ENCODE data around the gene TCF4.

TCF4 gene

DNA sequence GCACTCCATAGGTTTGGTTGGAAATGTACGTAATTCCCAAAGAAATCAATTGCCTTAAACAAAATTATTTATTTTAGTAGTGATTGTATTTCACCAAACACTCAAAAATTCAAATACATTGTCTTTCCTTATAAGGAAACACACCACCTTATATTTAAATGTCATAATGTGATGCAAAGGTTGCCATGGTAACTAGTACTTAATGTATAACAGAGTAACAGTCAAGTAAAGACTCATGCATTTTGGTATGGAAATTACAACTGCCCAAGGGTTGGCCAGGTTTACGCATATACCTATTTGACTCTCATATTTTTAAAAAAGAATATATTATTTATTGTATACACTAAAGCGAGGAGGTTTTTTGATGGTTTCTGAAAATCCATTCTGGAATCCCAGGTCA is 231.2 kb downstream of the TCF4 start:
- in situ Hi-C loops (cut with HindIII; ENCODE audit: low sequenced_read_pairs): no loop called here

DNA sequence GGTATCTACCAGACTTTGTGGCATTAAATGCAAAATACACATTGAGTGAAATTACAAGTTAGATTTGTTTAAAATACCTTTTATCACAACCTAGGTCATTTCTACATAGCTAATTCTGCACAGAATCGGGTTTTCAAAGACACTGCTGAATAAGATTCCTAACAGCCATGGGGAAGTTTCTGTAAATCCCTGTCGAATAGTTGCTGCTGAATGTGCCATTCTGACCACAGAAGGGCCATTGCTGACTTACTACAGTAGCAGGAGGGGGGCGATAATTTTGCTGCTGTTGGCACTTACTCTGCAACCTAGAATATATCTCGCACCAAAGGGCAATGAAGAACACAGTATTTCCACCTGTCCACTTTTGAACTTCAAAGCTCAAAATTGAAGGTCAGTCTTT is 232.8 kb downstream of the TCF4 start:
- in situ Hi-C loops (cut with HindIII; ENCODE audit: low sequenced_read_pairs): no loop called here

DNA sequence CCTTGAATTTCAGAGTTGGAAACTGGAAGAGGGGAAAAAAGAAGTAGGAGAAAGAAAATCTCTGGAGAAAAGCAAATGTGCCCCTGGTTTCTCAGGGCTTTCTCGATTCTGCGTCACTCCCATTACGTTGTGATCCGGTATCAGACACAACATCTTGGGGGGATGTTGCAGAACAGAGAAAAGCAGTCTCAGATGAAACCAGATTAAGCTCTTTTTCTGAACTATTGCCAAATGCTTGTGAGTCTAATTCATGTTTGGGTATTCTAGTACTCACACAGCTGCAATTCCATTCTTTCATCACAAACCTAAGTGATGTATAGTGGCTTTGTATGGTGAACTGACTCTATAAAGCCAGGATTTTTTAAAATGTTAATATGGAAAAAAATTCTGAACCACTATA is 233.2 kb downstream of the TCF4 start:
- in situ Hi-C loops (cut with HindIII; ENCODE audit: low sequenced_read_pairs): no loop called here

DNA sequence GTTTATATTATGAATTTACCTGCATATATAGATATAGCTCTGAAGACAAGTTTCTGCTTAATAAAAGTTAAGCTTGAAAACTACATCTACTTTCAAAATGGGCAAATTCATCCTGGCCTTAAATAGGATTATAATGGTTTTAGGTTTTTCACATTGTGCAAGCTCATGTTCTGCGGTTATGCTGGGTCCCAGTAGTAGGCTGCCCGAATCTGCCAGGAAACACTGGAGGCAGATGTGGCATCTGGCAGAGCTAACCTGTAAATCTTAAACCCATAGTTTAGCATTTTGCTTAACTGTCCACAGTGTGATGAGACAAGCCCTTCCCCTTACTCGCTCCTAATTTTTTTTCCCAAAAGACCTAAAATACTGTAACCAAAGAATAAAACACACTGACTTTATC is 234.2 kb downstream of the TCF4 start:
- in situ Hi-C loops (cut with HindIII; ENCODE audit: low sequenced_read_pairs): no loop called here

DNA sequence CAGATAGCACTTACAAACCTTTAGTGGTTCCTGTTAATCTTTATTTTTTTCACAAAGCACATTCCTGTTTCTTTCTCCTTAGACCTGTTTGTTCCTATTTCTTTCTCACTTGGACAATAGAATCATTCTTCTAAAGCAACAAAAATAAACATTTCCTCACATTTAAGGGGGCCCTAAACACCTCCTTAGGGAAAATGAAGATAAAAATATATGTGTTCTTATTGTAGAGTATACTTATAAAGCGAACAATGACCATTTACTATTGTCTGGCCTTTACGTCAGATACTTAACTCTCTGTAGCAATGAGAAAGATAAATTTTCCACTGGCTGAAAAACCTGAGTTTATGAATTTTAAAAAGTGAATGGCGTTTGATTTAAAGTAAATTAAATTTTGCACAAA is 234.6 kb downstream of the TCF4 start:
- in situ Hi-C loops (cut with HindIII; ENCODE audit: low sequenced_read_pairs): no loop called here

DNA sequence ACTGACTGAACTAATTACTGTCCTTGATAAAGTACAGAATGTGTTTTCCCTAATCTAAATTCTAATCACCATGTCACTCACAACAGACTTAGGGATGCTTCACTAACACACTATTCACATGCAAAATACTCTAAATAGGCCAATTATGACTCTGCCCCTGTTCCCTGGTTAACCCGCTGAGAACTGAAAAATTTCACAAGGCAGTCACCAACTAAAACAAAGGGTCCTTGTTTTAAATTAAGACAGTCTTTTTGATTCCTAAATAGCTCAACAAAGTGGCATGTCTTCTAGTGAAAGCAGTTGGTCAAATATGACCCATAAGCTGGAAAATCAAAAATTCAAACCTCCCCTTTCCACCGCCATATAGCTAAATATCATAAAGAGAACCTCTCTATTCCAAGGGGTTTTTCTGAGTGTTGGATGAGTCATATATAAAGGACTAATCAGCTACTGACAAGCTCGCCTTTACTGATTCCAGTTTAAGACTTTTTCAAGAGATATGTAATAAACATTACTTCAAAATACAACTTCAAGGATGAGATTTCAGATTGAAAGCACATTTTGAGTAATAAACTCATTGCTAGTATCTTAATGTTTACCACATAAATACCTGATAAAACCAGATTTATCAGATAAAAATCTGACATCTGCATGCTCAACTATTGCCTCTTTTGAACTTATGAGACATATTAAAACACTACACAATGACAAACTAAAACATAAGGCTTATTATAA is 235.8 kb downstream of the TCF4 start:
- in situ Hi-C loops (cut with HindIII; ENCODE audit: low sequenced_read_pairs): no loop called here

DNA sequence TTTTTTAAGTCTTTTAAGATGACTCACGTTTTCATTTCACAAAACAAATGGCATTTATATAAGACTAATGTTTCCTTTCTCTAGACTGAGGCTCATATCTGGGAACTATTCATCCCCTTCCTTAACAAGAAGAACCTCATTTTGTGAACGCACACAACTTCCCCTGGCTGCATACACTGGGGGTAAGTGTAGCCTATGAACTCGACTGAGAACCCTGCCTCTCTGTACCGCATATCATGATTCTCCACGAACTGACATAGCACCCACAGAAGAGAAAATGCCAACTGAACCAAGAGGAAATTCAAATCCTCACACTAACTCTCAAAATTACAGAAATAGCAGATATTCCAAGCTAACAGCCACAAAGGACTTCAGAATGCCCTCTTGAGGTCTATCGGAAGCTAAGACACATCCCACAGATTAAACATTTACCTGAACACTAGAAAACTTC is 236.7 kb downstream of the TCF4 start:
- in situ Hi-C loops (cut with HindIII; ENCODE audit: low sequenced_read_pairs): no loop called here

DNA sequence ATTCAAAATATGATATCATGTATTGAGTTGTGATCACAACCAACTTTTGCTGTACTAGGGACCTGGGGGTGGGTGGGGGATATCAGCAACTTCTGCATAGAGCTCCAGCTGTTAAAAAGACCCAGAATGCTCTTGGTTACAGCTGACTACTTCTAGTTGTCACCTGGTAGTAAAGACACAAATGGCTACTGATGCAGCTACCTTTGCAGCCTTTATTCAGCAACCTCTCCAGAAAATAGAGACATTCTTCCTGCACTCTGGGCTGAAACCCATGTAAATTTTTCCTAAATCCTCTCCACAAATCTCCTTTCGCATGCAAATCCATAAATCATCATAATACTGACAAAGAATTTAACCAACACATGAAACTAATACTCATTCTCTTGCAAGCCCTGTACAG is 238.3 kb downstream of the TCF4 start:
- in situ Hi-C loops (cut with HindIII; ENCODE audit: low sequenced_read_pairs): no loop called here

DNA sequence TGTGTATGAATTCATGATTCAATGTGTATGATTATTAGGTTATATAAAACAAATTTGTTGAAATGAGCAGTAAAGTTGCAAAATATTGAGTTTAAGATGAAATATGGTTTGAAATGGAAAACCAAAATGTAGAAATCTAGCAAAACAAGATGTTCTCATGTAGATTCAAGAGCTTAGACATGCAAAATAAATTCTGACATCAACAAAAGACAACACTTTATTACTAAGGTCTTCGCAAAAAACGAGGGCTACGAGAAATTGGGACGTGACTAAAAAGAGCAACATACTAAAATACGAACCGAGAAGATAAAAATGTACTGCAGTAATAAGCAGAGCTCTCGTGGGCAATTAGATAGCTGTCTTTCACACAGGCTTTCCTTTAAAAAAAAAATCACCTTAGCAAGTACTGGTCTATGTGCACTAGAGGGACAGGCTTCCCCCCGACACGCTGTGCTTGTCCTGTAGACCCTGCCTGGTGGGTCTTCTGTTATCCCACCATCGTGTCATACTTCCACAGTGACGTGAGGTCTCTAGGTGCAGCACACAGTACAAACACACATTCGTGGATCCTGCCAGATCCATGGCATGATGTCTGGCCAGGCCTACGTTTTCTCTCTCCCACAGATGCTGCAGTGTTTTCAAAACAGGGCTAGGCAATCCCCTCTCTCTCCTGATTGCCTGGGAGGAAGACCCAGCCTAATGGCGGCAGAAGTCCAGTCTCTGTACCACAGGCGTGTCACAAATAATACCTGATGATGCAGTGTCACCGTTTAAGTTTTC is 240.8 kb downstream of the TCF4 start:
- in situ Hi-C loops (cut with HindIII; ENCODE audit: low sequenced_read_pairs): no loop called here

DNA sequence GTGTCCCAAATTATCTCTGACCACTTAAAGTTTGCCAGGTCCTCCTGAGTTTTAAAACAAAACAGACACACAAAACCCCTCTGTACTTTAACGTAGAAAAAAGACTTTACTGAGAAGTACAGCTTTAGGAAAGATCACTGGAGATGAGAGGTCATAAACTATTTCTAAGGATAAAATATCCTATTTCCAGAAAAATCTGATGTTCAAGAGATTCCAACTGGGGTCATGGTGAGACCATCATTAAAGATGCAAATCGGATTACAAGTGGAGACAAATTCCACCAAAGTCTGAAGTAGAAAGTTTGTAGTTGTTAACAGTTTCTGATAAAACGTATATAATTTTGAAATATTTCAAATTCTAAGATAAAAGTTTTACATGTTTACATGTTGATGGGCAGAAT is 241.6 kb downstream of the TCF4 start:
- in situ Hi-C loops (cut with HindIII; ENCODE audit: low sequenced_read_pairs): no loop called here

DNA sequence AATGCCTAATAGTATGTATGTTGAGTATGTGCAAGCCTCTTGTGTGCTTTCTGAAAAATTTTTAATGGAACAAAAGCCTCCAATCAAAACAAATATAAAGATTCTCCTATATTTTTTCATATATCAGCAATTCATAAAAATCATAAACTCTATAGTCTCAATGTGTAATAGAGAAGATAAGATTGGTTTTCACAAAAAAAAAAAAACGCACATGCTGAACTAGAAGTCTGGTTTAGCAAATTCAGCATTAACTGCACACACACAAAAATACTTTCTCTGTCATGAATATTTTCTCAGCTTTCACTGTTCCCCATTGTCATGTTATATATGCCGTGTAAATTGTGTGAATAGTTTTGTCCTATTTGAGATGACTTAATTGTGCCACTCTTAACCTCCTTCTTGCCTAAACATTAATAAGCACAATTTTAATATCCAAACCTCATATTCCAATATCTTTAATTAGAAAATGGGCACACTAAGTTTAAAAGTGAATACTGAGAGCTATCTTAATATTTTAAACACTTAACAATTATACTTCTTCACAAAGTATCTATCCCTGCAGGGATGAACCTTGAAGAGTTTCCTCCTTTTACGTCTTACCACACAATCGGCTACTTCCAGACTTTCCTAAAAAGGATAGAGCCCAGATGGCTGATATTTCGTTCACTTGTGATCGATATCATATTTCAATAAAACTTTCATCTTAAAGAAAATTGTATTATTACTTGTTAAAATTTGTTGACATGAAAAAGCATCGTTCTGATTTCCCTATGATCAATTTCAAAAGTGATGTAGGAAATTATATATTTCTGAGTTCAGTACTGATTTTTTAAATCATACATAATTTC is 242.7 kb downstream of the TCF4 start:
- in situ Hi-C loops (cut with HindIII; ENCODE audit: low sequenced_read_pairs): no loop called here

DNA sequence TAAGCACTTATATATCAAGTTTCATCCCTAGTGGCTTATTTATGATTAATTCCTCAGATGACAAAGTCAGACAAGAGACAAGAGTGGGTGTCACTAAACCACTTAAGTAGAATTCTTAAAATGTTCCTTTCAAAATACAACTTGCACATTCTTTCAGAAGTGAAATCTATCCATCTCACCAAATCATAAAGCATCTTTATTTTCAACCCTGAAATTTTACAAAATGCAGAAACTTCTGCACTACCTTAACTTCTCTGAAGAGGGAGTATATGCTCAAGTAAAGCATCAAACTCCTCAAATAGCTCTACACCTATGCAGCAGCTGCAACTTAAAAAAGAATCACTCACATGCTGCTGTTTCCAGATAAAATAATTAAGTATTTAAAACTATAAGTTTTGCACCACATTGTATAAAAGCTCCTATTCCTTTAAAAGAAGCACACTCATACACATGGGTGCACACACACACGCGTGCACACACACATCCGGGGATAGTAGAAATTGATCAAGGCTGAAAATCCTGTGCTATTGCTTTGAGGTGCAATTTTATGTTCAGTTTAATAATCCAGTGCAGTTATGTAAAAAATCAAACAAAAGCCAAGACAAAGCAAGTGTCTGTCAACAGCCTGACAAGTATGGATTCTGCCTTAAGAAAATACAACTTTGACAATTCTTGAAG is 244.5 kb downstream of the TCF4 start:
- in situ Hi-C loops (cut with HindIII; ENCODE audit: low sequenced_read_pairs): no loop called here

DNA sequence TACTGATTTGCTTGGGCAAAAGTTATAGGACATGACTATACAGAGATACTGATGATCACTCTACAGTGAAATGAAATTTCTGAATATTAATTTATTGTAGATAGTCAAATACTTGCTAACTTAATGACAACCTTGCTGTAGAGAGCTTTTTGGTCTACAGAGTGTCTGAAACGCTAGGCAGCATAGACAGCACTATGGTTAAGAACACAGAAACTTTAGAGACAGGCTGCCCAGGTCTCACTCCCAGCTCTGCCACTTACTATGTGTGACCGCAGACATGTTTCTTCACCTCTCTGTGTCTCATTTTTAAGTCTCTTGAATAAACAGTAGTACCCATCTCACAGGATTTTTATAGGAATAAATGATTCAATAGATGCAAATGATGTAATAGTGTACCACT is 247.0 kb downstream of the TCF4 start:
- in situ Hi-C loops (cut with HindIII; ENCODE audit: low sequenced_read_pairs): no loop called here

DNA sequence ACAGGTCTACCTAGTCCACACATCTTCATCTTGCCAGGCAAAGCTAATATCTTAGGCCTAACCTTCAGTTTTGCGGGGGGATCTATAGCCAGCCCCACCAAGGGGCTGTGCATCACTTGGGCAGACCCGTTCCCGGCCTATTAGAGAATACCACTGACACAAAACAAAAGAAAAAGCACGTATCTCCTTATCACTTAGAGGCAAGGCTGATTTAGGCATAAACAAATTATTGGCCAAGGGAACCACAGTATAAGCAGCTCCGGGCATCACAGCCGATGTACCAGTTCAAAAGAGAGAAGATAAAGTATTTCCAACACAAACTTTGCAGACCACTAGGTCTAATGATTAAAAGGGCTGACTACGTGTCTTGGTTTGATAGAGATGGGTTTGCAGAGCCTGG is 248.0 kb downstream of the TCF4 start:
- in situ Hi-C loops (cut with HindIII; ENCODE audit: low sequenced_read_pairs): no loop called here

DNA sequence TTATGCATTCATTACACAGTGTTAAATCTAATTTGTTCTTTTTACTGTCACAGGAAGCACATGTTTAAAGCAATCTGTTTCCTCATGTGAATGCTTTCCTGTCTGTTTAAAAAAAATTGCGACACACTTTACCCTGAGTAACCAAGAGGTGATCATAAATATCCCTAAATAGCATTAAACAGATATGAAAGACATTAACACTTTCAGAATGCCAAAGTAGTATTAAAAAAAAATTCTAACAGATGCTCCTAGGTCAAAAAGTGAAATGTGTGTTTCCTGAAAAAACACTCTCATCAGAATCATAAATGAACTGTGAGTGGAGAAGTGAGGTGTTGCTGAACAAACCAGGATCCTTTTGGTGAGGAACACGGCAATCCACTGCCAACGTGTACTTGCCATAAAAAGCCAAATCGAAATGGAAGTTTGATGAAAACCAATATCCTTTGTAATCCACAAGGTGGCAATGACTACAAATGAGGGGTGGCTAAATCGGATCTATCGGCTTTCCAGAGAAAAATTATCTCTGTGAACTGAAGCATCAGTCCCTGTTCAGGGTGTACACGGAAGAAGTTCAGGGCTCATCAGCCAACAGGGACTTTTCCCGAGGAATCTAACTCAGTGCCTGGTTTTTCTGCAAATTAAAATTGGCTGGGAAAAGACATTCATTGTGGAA is 248.9 kb downstream of the TCF4 start:
- in situ Hi-C loops (cut with HindIII; ENCODE audit: low sequenced_read_pairs): no loop called here

DNA sequence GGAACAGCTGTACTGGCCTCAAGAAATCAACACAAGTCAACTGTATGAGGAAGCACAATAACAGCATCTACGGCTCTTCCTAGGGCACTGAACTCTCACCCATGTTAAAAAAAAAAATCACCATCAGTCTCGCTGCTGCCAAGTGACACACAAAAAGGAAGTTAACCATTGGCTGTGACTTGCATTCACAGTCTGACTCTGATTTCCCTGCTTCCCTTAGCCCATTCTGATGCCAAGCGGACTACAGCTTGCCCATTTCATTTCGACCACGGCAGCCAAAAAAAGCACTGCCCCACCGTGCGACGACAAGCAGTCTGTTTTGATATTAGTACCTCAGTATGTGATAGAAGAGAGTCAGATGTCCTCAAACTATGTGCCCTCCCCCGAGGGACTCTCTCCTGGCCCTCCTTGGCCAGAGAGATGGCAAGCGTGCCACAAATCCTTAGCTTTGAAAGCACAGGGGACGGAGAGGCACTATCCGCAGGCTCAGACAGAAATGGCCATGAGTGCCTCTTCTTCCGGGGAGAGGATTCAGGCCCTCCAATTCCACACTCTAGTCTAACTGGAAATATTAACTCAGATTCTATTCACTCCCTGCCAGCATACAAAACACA is 250.0 kb downstream of the TCF4 start:
- in situ Hi-C loops (cut with HindIII; ENCODE audit: low sequenced_read_pairs): no loop called here

DNA sequence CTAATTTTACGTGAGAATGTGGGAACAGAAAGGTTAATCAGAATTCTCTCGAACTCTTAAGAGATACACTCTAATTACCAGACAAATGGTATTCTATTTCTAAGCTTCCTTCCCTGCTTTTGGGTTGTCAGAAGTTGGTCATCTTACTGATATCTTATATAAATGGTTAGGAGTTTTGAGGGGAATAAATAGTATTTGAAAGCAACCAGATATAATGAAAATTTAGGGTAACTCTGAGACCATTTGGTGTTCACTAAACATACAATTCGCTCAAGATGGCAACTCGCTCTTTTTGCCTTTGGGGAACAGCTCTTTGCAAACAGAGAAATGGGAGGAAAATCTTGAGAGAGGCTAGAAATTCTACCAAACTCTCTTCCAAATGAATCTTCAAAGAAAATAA is 250.9 kb downstream of the TCF4 start:
- in situ Hi-C loops (cut with HindIII; ENCODE audit: low sequenced_read_pairs): no loop called here

DNA sequence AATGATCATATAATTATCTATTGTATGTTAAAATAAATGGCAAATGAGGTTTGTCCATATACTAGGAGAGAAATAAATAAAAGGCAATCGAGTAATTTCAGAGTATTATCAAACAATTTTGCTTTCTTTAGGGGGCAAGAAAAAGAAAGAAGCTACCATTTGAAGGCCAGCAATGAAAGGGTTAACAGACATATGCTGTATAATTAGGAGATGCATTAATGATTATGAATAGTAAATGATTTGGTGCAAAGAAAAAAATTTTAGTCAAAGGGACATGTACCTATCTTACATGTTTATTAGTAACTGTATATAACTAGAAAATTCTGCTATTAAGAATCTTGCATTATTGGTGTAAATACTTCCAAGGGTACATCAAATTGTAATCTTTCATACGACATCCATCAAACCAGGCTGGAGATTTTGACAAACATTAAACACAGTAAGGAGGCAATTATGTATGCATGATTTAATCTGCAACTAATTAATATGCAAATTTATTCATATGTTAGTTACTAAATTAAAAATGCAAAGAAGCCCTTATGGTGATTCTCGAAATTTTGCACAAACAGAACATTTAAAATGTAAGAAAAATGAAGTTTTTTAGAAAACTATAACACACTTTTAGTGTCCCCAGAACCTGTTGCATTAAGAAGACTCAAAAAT is 251.4 kb downstream of the TCF4 start:
- in situ Hi-C loops (cut with HindIII; ENCODE audit: low sequenced_read_pairs): no loop called here

DNA sequence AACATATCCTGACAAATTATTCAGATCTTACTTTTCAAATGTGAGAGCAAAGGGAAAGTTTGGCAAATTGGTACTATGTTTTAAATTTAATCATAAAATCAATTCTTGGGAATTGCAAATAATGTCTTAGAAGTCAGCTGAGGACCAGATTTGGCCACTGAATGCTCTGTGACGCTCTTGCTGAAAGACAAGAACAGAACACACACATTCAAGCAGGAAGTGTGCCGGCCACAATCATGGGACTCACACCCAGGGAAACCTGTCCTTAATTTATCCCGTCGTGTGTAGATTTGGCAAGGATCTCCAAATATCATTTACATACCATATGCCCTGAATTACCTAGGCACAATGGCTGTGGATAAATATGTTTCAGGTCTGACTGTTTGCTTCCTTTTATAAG is 253.1 kb downstream of the TCF4 start:
- in situ Hi-C loops (cut with HindIII; ENCODE audit: low sequenced_read_pairs): no loop called here

DNA sequence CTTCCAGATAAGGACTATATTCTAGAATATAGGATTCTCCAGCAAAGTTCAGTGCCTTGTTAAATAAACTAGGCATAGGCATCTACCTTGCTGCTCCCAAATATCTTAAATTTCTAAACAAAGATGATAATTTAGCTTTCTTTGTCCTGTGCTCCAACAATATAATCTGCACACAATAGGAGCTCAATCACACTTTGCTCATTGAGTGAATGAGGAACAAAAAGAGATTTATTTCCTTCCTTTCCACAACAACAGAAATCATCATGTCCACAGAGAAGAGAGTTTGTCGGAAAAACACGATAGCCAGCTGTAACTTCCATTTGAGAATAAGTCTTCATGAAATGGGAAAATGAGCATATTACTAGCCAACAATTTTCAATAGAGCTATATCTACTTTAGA is 256.7 kb downstream of the TCF4 start:
- in situ Hi-C loops (cut with HindIII; ENCODE audit: low sequenced_read_pairs): no loop called here

Measured in DLD1 (cell line).